Heart right ventricle (tissue), 16 donors: ENCODE measurements around the gene LMAN1. TPM values are rescaled to one million over a fixed set of nuclear protein-coding genes. Genes with fewer than 3 reads are reported as not detected.
A peak's percentile ranks its signal among the peaks of the same experiment; 100 is the strongest.

Experiments
- ATAC-seq, 8 donors: fragments of 200-7000 bp; cut with Tn5 transposase; one replicate each; pipeline ENCODE4 v1.9.1; 2020; ENCODE audit warnings: mild to moderate bottlenecking in 8 of 8, moderate library complexity in 8 of 8, moderate number of reproducible peaks in 1 of 8
- DNase-seq, 2 donors: peaks; one replicate each; pipeline ENCODE4 v3.0.0-alpha.2; 2020
- H3K27ac ChIP-seq, 10 donors: fragments of 200-600 bp; sonication (generic) in 2 of 10; one replicate each; pipeline versions ENCODE4 v1.5.0 to v1.8.0; 2020 to 2022; ENCODE audit warnings: mild to moderate bottlenecking in 3 of 10
- H3K27me3 ChIP-seq, 7 donors: fragments of 200-600 bp; one replicate each; pipeline ENCODE4 v1.8.0; 2021 to 2022; ENCODE audit warnings: mild to moderate bottlenecking in 2 of 7
- H3K36me3 ChIP-seq, 9 donors: fragments of 200-600 bp; sonication (generic) in 1 of 9; one replicate each; pipeline versions ENCODE4 v1.5.0 to v1.8.0; 2020 to 2022; ENCODE audit warnings: mild to moderate bottlenecking in 2 of 9
- H3K4me1 ChIP-seq, 9 donors: fragments of 200-600 bp; sonication (generic) in 1 of 9; one replicate each; pipeline versions ENCODE4 v1.5.0 to v1.8.0; 2020 to 2022; ENCODE audit warnings: mild to moderate bottlenecking in 4 of 9
- H3K4me3 ChIP-seq, 10 donors: fragments of 200-600 bp; sonication (generic) in 2 of 10; one replicate each; pipeline versions ENCODE4 v1.5.0 to v1.8.0; 2020 to 2022; ENCODE audit warnings: mild to moderate bottlenecking in 7 of 10, moderate library complexity in 2 of 10
- H3K9me3 ChIP-seq, 11 donors: fragments of 200-600 bp in 10 of 11; sonication (generic) in 2 of 11; one replicate each; pipeline versions ENCODE4 v1.5.0 to v1.8.0; 2013 to 2022; ENCODE audit warnings: mild to moderate bottlenecking in 2 of 11, control low read depth in 1 of 11, moderate library complexity in 1 of 11
- CTCF ChIP-seq, 9 donors: fragments of 200-600 bp; sonication (generic) in 2 of 9; IDR thresholded peaks; one replicate each; pipeline versions ENCODE4 v1.5.0 to v1.8.0; 2021 to 2022; ENCODE audit warnings: antibody characterized with exemption in 9 of 9, mild to moderate bottlenecking in 5 of 9, moderate library complexity in 1 of 9
- WGBS, 2 donors: extraction: QIAGEN DNeasy Blood & Tissue Kit; methylation state at CpG; one replicate each; pipeline ENCODE4 v1.1.7; 2013; ENCODE audit warnings: inconsistent platforms in 1 of 2; 5-methylcytosine and 5-hydroxymethylcytosine counted together
- intact Hi-C, 10 donors: fragments of 100-400 bp; cut with DNase I; formaldehyde crosslinking; loops; one replicate each; pipeline versions ENCODE4 v1.11.1 to v1.14.2; 2022
- polyA plus RNA-seq, 2 donors: library from polyadenylated mRNA; stranded (reverse); fragments of 200-250 nt; gene quantifications; one replicate each; pipeline ENCODE4 v1.2.3, GENCODE V29; 2013
- total RNA-seq, 10 donors: library from RNA; stranded (reverse); fragmentation: NEBNext Ultra II Directional in 3 of 10; extraction: Animal tissue kit (Norgen Biotek cat#: 25700) in 3 of 10; gene quantifications; one replicate each; pipeline versions ENCODE4 v1.2.1 to v1.2.4, GENCODE V29; 2021 to 2023
- donor health status: Arrhythmogenic right ventricular cardiomyopathy.
- donor health status: ischemic (EF 13 %, LVEDD 7.1; RV severe dilation, severe dysfunction).
- donor health status: healthy with polysubstance abuse.
- donor health status: DM: no; HTN: yes; CAD: no.
- donor health status: DM: no; HTN: no; CAD: no.
- donor health status: ischemic (EF 25% LVEDD 6.9; RV normal size, moderate dysfunction).
- donor health status: ischemic (EF 25% LVEDD 5.7; RV mildly dilated, moderate dysfunction).
- donor health status: healthy.
- donor health status: DM: yes; HTN: yes; CAD: no.
- donor health status: Ischemic cardiomyopathy.
- donor health status: ischemic (EF 35%, LVEDD 5.7; RV mildly dilated, moderate dysfunction).
- donor health status: nonischemic (EF 11% LVEDD 7.7; RV severe dilation, severe dysfunction).
- donor health status: DM: yes; HTN: yes; CAD: no.
- donor health status: PGD.
- donor health status: ischemic (EF 29% LVEDD 5.4; RV normal size, mild dysfunction).
- donor health status: nonischemic (EF 23%, LVEDD 6.1; RV moderate dilation, normal function).

The LMAN1 gene
- total and polyA plus RNA-seq, 12 donors = 18.5 to 69.0 (median 54.7) TPM

- no peak for DNase-seq
- Histone ChIP-seq H3K4me1 (peaks cover 0 to 35% (median 23%) of the 10 kb centered on the region in 9 donors), H3K27ac (peak overlapping the region in 6 of 10 donors; percentile 13 to 93 (median 88)), H3K4me3 (peak overlapping the region; percentile 65 to 99 (median 88)), H3K27me3 (peaks cover 0 to under 1% (median 0%) of the 10 kb centered on the region in 7 donors), H3K9me3 (no peaks in the 10 kb centered on the region), H3K36me3 (peaks cover 0 to 18% (median 7%) of the 10 kb centered on the region in 9 donors)
- no peak for TF ChIP-seq CTCF (IDR thresholded peaks at IDR 0.05)
- intact Hi-C loops = no loop called here
- ATAC-seq = peak in 7 of 8 donors; percentile 2 to 30 (median 9)
- 4 to 6% methylated on average over 4 of the region's 4 CpGs for WGBS, 2 donors
Measured at GRCh38 chr18:59359576-59359952, 499 bp upstream of the LMAN1 start.

GRCh38 chr18:59358414-59358711 lies 702 bp downstream of the LMAN1 start:
- peaks cover 0 to 37% (median 28%) of the 10 kb centered on the region in 9 donors for H3K4me1 ChIP-seq
- intact Hi-C loops = no loop called here
- H3K4me3 ChIP-seq = peak overlapping the region; percentile 65 to 99 (median 88)
- H3K27ac ChIP-seq = peak overlapping the region in 9 of 10 donors; percentile 81 to 94 (median 89)
- no peak for TF ChIP-seq CTCF (IDR thresholded peaks at IDR 0.05)
- peak in 2 of 8 donors; percentile 23 to 47 for ATAC-seq
- no peak for DNase-seq
- H3K9me3 ChIP-seq = no peaks in the 10 kb centered on the region
- H3K27me3 ChIP-seq = no peaks in the 10 kb centered on the region
- 0 to 1% methylated on average over 8 of the region's 8 CpGs for WGBS, 2 donors
- peaks cover 0 to 30% (median 19%) of the 10 kb centered on the region in 9 donors for H3K36me3 ChIP-seq

GRCh38 chr18:59357928-59358327 lies 1.1 kb downstream of the LMAN1 start:
- no peak for TF ChIP-seq CTCF (IDR thresholded peaks at IDR 0.05)
- DNase-seq (no peak), ATAC-seq (no peak)
- peaks cover 0 to 38% (median 30%) of the 10 kb centered on the region in 9 donors for H3K4me1 ChIP-seq
- intact Hi-C loops = no loop called here
- H3K9me3 ChIP-seq = no peaks in the 10 kb centered on the region
- H3K27ac ChIP-seq = peak overlapping the region in 8 of 10 donors; percentile 81 to 94 (median 88)
- peaks cover 0 to 34% (median 21%) of the 10 kb centered on the region in 9 donors for H3K36me3 ChIP-seq
- peak overlapping the region in 9 of 10 donors; percentile 65 to 99 (median 87) for H3K4me3 ChIP-seq
- H3K27me3 ChIP-seq = no peaks in the 10 kb centered on the region
- 6 to 9% methylated on average over 4 of the region's 4 CpGs for whole genome bisulfite sequencing, 2 donors

- intact Hi-C loops = no loop called here
- ATAC-seq = no peak
- H3K4me3 ChIP-seq = no peak overlapping the region
Measured at GRCh38 chr18:59354731-59355130, 4.3 kb downstream of the LMAN1 start.

More at GRCh38 chr18:59354731-59355130, 4.3 kb downstream of the LMAN1 start:
- peaks cover 0 to 34% (median 27%) of the 10 kb centered on the region in 9 donors for H3K4me1 ChIP-seq
- no peaks in the 10 kb centered on the region for H3K9me3 ChIP-seq
- TF ChIP-seq CTCF (IDR thresholded peaks at IDR 0.05) = no peak
- H3K27me3 ChIP-seq = no peaks in the 10 kb centered on the region
- DNase-seq = no peak
- peaks cover 0 to 66% (median 40%) of the 10 kb centered on the region in 9 donors for H3K36me3 ChIP-seq
- WGBS, 2 donors = 90 to 92% methylated on average over 2 of the region's 2 CpGs
- H3K27ac ChIP-seq = no peak overlapping the region
